Measurements from ENCODE around the gene PTPRD. TPM values are rescaled to one million over a fixed set of nuclear protein-coding genes. Genes with fewer than 3 reads are reported as not detected.
"Not testable (repeated sequence)": the region's sequence is repeated elsewhere in the genome, so short reads cannot be mapped to it uniquely, and the experiment has no call there.

Gene PTPRD
- total RNA-seq, 2 experiments from 2014 or later = 0.03 TPM; not detected in 1

DNA sequence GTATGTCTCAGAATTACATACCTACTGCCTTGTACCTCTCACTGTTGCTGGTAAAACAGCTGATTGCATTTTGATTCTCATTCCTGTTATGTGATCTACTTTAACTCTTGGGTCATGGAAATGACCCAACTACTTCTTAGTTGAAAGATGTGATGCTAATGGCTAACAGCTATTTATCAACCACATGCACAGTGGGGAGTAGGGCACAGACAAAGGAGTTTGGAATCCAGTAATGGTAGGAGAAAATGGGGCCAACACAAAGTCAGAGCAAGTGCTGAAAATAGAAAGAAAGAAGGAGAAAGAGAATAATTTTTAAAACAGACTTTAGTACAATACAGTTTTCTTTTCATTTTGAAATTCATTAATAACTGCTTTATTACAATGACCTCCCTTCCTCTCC lies 241.0 kb downstream of the PTPRD start:
- no TSS peak for BruUV-seq (replicated peaks)

GRCh38 chr9:10366171-10366779 lies 246.5 kb downstream of the PTPRD start:
- DNase-seq (ENCODE audit: low spot score) = peak; percentile 28
- no TSS peak for BruUV-seq (replicated peaks)
- no peak for TF ChIP-seq EZH2phosphoT487 (IDR thresholded peaks at IDR 0.05; ENCODE audit: borderline replicate concordance, low read depth, low read length)
- TF ChIP-seq, protein P1, sequence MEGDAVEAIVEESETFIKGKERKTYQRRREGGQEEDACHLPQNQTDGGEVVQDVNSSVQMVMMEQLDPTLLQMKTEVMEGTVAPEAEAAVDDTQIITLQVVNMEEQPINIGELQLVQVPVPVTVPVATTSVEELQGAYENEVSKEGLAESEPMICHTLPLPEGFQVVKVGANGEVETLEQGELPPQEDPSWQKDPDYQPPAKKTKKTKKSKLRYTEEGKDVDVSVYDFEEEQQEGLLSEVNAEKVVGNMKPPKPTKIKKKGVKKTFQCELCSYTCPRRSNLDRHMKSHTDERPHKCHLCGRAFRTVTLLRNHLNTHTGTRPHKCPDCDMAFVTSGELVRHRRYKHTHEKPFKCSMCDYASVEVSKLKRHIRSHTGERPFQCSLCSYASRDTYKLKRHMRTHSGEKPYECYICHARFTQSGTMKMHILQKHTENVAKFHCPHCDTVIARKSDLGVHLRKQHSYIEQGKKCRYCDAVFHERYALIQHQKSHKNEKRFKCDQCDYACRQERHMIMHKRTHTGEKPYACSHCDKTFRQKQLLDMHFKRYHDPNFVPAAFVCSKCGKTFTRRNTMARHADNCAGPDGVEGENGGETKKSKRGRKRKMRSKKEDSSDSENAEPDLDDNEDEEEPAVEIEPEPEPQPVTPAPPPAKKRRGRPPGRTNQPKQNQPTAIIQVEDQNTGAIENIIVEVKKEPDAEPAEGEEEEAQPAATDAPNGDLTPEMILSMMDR (conservative IDR thresholded peaks at IDR 0.05; ENCODE audit: low read length) = peak; percentile 91
- Histone ChIP-seq H3K4me1 (ENCODE audit: insufficient read depth, low read length, poor library complexity, severe bottlenecking) (no peaks in the 10 kb centered on the region), H3K79me2 (ENCODE audit: insufficient read depth, low read depth, low read length) (no peaks in the 10 kb centered on the region), H3K4me2 (ENCODE audit: low read length) (no peak overlapping the region), H3K9me2 (ENCODE audit: insufficient read depth, low read length) (no peaks in the 10 kb centered on the region), H3K9me3 (ENCODE audit: low read length) (no peaks in the 10 kb centered on the region), H2AFZ (ENCODE audit: low read length) (no peak overlapping the region), H3K4me3 (ENCODE audit: low read depth, low read length, poor library complexity, severe bottlenecking) (no peak overlapping the region), H4K20me1 (ENCODE audit: insufficient read depth, low read length) (no peaks in the 10 kb centered on the region), H3K36me3 (ENCODE audit: insufficient read depth, low read length) (no peaks in the 10 kb centered on the region), H3K27ac (ENCODE audit: low read depth, low read length, poor library complexity, severe bottlenecking) (no peak overlapping the region)
- CTCF ChIA-PET (ENCODE audit: unreplicated experiment) = no interaction called here
- POLR2A ChIA-PET = no interaction called here
- intact Hi-C loops (cut with micrococcal nuclease; ENCODE audit: unreplicated experiment) = no loop called here

More for the DNA sequence above, 241.0 kb downstream of the PTPRD start:
- no peak for DNase-seq (ENCODE audit: low spot score)
- Histone ChIP-seq H3K79me2 (ENCODE audit: insufficient read depth, low read depth, low read length) (no peaks in the 10 kb centered on the region), H3K4me3 (ENCODE audit: low read depth, low read length, poor library complexity, severe bottlenecking) (no peak overlapping the region), H4K20me1 (ENCODE audit: insufficient read depth, low read length) (no peaks in the 10 kb centered on the region), H3K9me2 (ENCODE audit: insufficient read depth, low read length) (no peaks in the 10 kb centered on the region), H3K36me3 (ENCODE audit: insufficient read depth, low read length) (no peaks in the 10 kb centered on the region), H3K4me2 (ENCODE audit: low read length) (no peak overlapping the region), H3K4me1 (ENCODE audit: insufficient read depth, low read length, poor library complexity, severe bottlenecking) (no peaks in the 10 kb centered on the region), H3K27ac (ENCODE audit: low read depth, low read length, poor library complexity, severe bottlenecking) (no peak overlapping the region), H3K9me3 (ENCODE audit: low read length) (no peaks in the 10 kb centered on the region), H2AFZ (ENCODE audit: low read length) (no peak overlapping the region)
- CTCF ChIA-PET (ENCODE audit: unreplicated experiment) = no interaction called here
- intact Hi-C loops (cut with micrococcal nuclease; ENCODE audit: unreplicated experiment) = no loop called here
- POLR2A ChIA-PET = interaction anchor here (0.6 kb wide), 1 partner anchor 11 kb away, joined by 3 read pairs; no protein-coding TSS in a partner anchor
- TF ChIP-seq, protein P1 (conservative IDR thresholded peaks at IDR 0.05; ENCODE audit: low read length) = no peak
- no peak for TF ChIP-seq EZH2phosphoT487 (IDR thresholded peaks at IDR 0.05; ENCODE audit: borderline replicate concordance, low read depth, low read length)

GRCh38 chr9:10354591-10354990 lies 258.2 kb downstream of the PTPRD start:
- no peaks in the 10 kb centered on the region for H3K79me2 ChIP-seq (ENCODE audit: insufficient read depth, low read depth, low read length)
- no TSS peak for BruUV-seq (replicated peaks)
- intact Hi-C loops (cut with micrococcal nuclease; ENCODE audit: unreplicated experiment) = no loop called here
- H3K4me2 ChIP-seq (ENCODE audit: low read length) = no peak overlapping the region
- no peaks in the 10 kb centered on the region for H3K9me3 ChIP-seq (ENCODE audit: low read length)
- ChIA-PET POLR2A (no interaction called here), CTCF (ENCODE audit: unreplicated experiment) (no interaction called here)
- no peaks in the 10 kb centered on the region for H4K20me1 ChIP-seq (ENCODE audit: insufficient read depth, low read length)
- no peak overlapping the region for H2AFZ ChIP-seq (ENCODE audit: low read length)
- no peak overlapping the region for H3K27ac ChIP-seq (ENCODE audit: low read depth, low read length, poor library complexity, severe bottlenecking)
- H3K4me1 ChIP-seq (ENCODE audit: insufficient read depth, low read length, poor library complexity, severe bottlenecking) = no peaks in the 10 kb centered on the region
- TF ChIP-seq, protein P1 (conservative IDR thresholded peaks at IDR 0.05; ENCODE audit: low read length) = no peak
- TF ChIP-seq EZH2phosphoT487 (IDR thresholded peaks at IDR 0.05; ENCODE audit: borderline replicate concordance, low read depth, low read length) = no peak
- DNase-seq (ENCODE audit: low spot score) = no peak
- no peaks in the 10 kb centered on the region for H3K36me3 ChIP-seq (ENCODE audit: insufficient read depth, low read length)
- no peaks in the 10 kb centered on the region for H3K9me2 ChIP-seq (ENCODE audit: insufficient read depth, low read length)
- H3K4me3 ChIP-seq (ENCODE audit: low read depth, low read length, poor library complexity, severe bottlenecking) = no peak overlapping the region

GRCh38 chr9:10345621-10346020 lies 267.2 kb downstream of the PTPRD start:
- CTCF ChIA-PET (ENCODE audit: unreplicated experiment); H4K20me1 ChIP-seq (ENCODE audit: insufficient read depth, low read length); BruUV-seq (replicated peaks); H3K36me3 ChIP-seq (ENCODE audit: insufficient read depth, low read length); POLR2A ChIA-PET; H3K79me2 ChIP-seq (ENCODE audit: insufficient read depth, low read depth, low read length); H3K9me2 ChIP-seq (ENCODE audit: insufficient read depth, low read length); intact Hi-C loops (cut with micrococcal nuclease; ENCODE audit: unreplicated experiment); DNase-seq (ENCODE audit: low spot score); H3K4me3 ChIP-seq (ENCODE audit: low read depth, low read length, poor library complexity, severe bottlenecking); H2AFZ ChIP-seq (ENCODE audit: low read length); H3K27ac ChIP-seq (ENCODE audit: low read depth, low read length, poor library complexity, severe bottlenecking); H3K9me3 ChIP-seq (ENCODE audit: low read length); H3K4me1 ChIP-seq (ENCODE audit: insufficient read depth, low read length, poor library complexity, severe bottlenecking); H3K4me2 ChIP-seq (ENCODE audit: low read length): not testable (repeated sequence)

Data from OCI-LY7 (cell line).